OCI-LY3 (cell line): ENCODE measurements around the gene UBA3.

Experiments
- EZH2phosphoT487 ChIP-seq: fragments of 200-600 bp; shearing (Covaris generic); IDR thresholded peaks from 2 replicates; pipeline ENCODE4 v1.6.1; 2018; ENCODE audit warnings: antibody characterized with exemption, mixed run types, low read depth
- TF ChIP-seq, protein P1 (sequence below): fragments of 200-600, 300-600 bp; sonication (generic); IDR thresholded peaks from 2 replicates; pipeline ENCODE4 v1.5.1; 2014; ENCODE audit warnings: antibody characterized with exemption, low read length, low read depth

DNA sequence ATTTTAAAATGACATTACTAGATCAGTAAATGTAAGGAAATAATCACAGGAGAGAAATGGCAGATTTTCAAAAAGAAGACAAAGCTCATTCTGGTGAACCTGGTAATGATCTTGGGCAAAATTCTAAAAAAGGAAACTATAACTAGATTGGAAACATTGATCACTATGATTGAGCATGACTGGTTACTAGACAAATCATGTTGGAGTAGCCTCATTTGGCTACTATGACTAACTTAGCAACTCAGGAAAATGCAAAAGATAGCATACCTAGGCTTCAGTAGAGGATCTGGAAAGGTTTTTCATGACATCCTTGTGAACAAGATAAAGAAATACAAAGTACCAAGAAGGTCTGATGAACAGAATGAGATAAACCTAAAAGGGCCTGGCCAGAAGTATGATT lies 20.5 kb downstream of the UBA3 start:
- TF ChIP-seq, protein P1, sequence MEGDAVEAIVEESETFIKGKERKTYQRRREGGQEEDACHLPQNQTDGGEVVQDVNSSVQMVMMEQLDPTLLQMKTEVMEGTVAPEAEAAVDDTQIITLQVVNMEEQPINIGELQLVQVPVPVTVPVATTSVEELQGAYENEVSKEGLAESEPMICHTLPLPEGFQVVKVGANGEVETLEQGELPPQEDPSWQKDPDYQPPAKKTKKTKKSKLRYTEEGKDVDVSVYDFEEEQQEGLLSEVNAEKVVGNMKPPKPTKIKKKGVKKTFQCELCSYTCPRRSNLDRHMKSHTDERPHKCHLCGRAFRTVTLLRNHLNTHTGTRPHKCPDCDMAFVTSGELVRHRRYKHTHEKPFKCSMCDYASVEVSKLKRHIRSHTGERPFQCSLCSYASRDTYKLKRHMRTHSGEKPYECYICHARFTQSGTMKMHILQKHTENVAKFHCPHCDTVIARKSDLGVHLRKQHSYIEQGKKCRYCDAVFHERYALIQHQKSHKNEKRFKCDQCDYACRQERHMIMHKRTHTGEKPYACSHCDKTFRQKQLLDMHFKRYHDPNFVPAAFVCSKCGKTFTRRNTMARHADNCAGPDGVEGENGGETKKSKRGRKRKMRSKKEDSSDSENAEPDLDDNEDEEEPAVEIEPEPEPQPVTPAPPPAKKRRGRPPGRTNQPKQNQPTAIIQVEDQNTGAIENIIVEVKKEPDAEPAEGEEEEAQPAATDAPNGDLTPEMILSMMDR: no peak
- no peak for TF ChIP-seq EZH2phosphoT487
